Stimulated activated CD4-positive, alpha-beta T cell treated with anti-CD3 and anti-CD28 coated beads, Interleukin-4, amount 100 ng/mL, for 1 hour (primary cell): Measurements from ENCODE around the gene ZNF579.
"Not testable (repeated sequence)": the region's sequence is repeated elsewhere in the genome, so short reads cannot be mapped to it uniquely, and the experiment has no call there.

ENCODE experiments used
- DNase-seq: peaks from one replicate; pipeline ENCODE4 v3.0.0-alpha.2; 2020

Gene ZNF579

DNA sequence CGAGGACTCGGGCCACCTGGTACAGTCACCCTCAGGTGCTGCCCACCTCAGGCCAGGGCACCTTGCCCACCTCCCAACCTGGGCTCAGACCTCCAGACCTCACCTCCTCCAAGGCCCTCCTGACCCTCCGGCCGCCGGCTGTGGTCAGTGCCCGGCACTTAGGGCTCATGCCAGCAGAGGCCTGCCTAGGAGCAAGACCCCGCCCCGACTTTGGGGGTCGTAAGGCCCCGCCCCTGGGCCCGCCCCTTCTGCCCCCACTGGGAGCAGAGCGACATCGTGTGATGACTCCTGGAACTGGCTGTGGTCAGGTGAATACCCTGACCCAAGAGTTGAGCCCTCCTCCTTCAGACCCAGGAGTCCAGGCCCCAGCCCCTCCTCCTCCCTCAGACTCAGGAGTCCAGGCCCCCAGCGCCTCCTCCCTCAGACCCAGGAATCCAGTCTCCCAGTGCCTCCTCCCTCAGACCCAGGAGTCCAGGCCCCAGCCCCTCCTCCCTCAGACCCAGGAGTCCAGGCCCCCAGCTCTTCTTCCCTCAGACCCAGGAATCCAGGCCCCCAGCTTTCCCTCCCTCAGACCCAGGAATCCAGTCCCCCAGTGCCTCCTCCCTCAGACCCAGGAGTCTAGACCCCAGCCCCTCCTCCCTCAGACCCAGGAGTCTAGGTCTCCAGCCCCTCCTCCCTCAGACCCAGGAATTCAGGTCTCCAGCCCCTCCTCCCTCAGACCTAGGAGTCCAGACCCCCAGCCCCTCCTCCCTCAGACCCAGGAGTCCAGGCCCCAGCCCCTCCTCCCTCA lies 43.5 kb downstream of the ZNF579 start, which contains the start of gene SBK2:
TSS of gene SBK2 (minus strand) at position 183 of the 790 bp plus-strand sequence. CDS start 839 bp downstream, outside the sequence.
- DNase-seq, result no peak

GRCh38 chr19:55536366-55536765 lies 44.3 kb downstream of the ZNF579 start:
- DNase-seq, result no peak

DNA sequence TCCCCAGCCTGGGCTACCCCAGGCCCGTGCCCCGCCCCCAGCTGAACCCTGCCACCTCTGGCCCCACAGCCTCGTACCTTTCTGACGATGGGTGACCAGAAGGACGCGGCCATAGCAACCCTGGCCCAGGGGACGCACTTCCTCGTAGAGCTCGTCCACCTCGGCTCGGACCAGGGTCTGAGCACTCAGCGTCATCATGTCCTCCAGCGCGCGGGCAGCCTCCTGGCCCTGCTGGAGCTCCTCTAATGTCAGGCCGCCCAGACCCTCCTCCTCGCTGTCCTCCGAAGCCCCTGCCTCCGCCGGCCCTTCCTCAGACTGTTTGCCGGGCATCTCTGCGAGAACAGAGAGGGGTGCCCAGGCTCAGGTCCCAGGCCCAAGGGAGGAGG lies 44.7 kb downstream of the ZNF579 start:
- no peak for DNase-seq

GRCh38 chr19:55535173-55535964 lies 45.3 kb downstream of the ZNF579 start:
- no peak for DNase-seq

DNA sequence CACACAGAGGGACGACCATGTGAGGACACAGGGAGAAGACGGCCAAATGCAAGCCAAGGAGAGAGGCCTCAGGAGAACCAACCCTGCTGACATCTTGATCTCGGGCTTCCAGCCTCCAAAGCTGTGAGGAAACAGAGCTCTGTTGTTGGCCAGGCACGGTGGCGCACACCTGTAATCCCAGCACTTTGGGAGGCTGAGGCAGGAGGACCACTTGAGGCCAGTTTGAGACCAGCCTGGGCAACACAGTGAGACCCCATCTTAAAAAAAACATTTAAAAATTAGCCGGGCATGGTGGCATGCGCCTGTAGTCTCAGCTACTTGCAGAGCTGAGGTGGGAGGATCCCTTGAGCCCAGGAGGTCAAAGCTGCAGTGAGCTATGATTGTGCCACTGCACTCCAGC lies 46.4 kb downstream of the ZNF579 start:
- not testable (repeated sequence) for DNase-seq

GRCh38 chr19:55530996-55531395 lies 49.7 kb downstream of the ZNF579 start:
- DNase-seq, result no peak

DNA sequence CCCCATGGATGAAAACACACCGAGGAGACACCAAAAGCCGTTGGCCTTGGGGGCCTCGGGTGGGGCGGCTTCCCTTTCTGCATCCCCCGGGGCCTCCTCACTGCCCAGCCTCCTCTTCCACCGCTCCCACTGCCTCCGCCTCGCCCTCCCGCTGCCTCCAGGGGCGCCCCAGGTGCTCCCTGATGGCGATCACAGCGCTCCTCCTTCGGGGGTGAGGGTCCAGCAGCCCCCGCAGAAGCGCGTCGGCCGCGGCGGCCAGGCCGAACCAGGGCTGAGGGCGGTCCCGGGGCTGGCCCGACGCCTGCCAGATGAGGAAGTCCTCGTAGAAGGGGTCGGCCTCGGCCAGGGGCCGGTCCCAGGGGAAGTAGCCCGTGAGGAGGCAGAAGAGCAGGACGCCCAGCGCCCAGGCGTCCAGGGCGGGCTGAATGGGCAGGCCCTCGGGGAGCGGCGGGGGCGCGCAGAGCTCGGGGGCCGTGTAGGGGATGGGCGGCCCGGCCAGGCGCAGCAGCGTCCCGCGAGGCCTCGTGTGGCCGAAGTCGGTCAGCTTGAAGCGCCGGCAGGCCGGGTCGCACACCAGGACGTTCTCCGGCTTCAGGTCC lies 50.9 kb downstream of the ZNF579 start:
- DNase-seq, result no peak

- DNase-seq, result no peak
Observed at GRCh38 chr19:55528030-55528803, 52.4 kb downstream of the ZNF579 start.

- DNase-seq, result no peak
Observed at GRCh38 chr19:55527197-55528029, 53.2 kb downstream of the ZNF579 start.
